ENCODE results near the gene AKIP1. TPM values are rescaled to one million over a fixed set of nuclear protein-coding genes. Genes with fewer than 3 reads are reported as not detected.
A peak's percentile ranks its signal among the peaks of the same experiment; 100 is the strongest.

AKIP1 gene
- total and polyA plus RNA-seq, 9 of the 15 experiments (the other 6 are each of a cell fraction or from before 2014, with no cell fraction given): 9.0 to 52.6 (median 36.2) TPM

- TF ChIP-seq RBM22 (IDR thresholded peaks at IDR 0.05; ENCODE audit: low read depth, low read length, poor library complexity, severe bottlenecking) (no peak), FOXP1 (CRISPR knock-in tag; IDR thresholded peaks at IDR 0.05) (peak; percentile 63; the same call in 1 of the 2 replicates), PKNOX1 (IDR thresholded peaks at IDR 0.05) (peak; percentile 51), C11orf30 (IDR thresholded peaks at IDR 0.05; ENCODE audit: low read depth) (no peak), MLX (CRISPR knock-in tag; conservative IDR thresholded peaks at IDR 0.05) (no peak), SLC30A9 (CRISPR knock-in tag; IDR thresholded peaks at IDR 0.05) (no peak), RFX7 (CRISPR knock-in tag; IDR thresholded peaks at IDR 0.05) (no peak), ETS1 (conservative IDR thresholded peaks at IDR 0.05; ENCODE audit: control insufficient read depth, low read depth, low read length) (no peak), NUFIP1 (IDR thresholded peaks at IDR 0.05; ENCODE audit: partially characterized antibody) (no peak), PHF20 (IDR thresholded peaks at IDR 0.05; ENCODE audit: partially characterized antibody) (no peak), NFYB (IDR thresholded peaks at IDR 0.05; ENCODE audit: extremely low read depth, insufficient read length) (no peak), TAF7 (tag; IDR thresholded peaks at IDR 0.05) (0 out of 2 replicates have a peak, but pooled peaks have one; percentile 2), DACH1 (IDR thresholded peaks at IDR 0.05; ENCODE audit: partially characterized antibody) (peak; percentile 73), FOXA3 (CRISPR knock-in tag; conservative IDR thresholded peaks at IDR 0.05 in 1 of 2, IDR thresholded peaks at IDR 0.05 in 1 of 2) (peak in 1 of 2 experiments; percentile 27; a peak in 1 of 4 replicates), PHF21A (IDR thresholded peaks at IDR 0.05; ENCODE audit: borderline replicate concordance, low read depth) (no peak), ERF (CRISPR knock-in tag; IDR thresholded peaks at IDR 0.05) (no peak), TEAD4 (IDR thresholded peaks at IDR 0.05; ENCODE audit: low read length) (no peak), TEAD4 (CRISPR knock-in tag; IDR thresholded peaks at IDR 0.05; ENCODE audit: borderline replicate concordance) (0 out of 2 replicates have a peak, but pooled peaks have one; percentile 33), SAP30 (IDR thresholded peaks at IDR 0.05; ENCODE audit: borderline replicate concordance, insufficient read depth, low read depth, low read length, poor library complexity, severe bottlenecking) (peak; percentile 92), TBP (optimal IDR thresholded peaks at IDR 0.05; ENCODE audit: low read depth, low read length) (no peak), ELF4 (CRISPR knock-in tag; IDR thresholded peaks at IDR 0.05) (no peak), HNRNPL (IDR thresholded peaks at IDR 0.05; ENCODE audit: low read depth, low read length) (no peak), RBM14 (IDR thresholded peaks at IDR 0.05; ENCODE audit: borderline replicate concordance, insufficient read depth, low read depth, low read length) (no peak), DIDO1 (tag; IDR thresholded peaks at IDR 0.05; ENCODE audit: low read depth) (no peak), THAP7 (CRISPR knock-in tag; IDR thresholded peaks at IDR 0.05) (no peak)
Observed at GRCh38 chr11:8963569-8964323, 52.8 kb downstream of the AKIP1 start (continued).
